Transverse colon (tissue), 3 donors: ENCODE measurements around the gene P2RX6.

ENCODE experiments used
- POLR2A ChIP-seq: fragments of 450-650 bp; IDR thresholded peaks from one replicate; pipeline ENCODE4 v1.6.1; 2016; ENCODE audit warnings: antibody characterized with exemption, mild to moderate bottlenecking, moderate library complexity
- TF ChIP-seq, protein P1 (sequence below), 5 experiments: fragments of 200-600 bp in 3 of 5; fragments of 450-650 bp in 2 of 5; sonication (generic) in 3 of 5; IDR thresholded peaks; 1 replicate in 2 of 5; 2 replicates in 3 of 5; pipeline ENCODE4 v1.5.1; 2016 to 2017; ENCODE audit warnings: antibody characterized with exemption in 5 of 5, inconsistent platforms in 3 of 5, mild to moderate bottlenecking in 2 of 5, moderate library complexity in 1 of 5

DNA sequence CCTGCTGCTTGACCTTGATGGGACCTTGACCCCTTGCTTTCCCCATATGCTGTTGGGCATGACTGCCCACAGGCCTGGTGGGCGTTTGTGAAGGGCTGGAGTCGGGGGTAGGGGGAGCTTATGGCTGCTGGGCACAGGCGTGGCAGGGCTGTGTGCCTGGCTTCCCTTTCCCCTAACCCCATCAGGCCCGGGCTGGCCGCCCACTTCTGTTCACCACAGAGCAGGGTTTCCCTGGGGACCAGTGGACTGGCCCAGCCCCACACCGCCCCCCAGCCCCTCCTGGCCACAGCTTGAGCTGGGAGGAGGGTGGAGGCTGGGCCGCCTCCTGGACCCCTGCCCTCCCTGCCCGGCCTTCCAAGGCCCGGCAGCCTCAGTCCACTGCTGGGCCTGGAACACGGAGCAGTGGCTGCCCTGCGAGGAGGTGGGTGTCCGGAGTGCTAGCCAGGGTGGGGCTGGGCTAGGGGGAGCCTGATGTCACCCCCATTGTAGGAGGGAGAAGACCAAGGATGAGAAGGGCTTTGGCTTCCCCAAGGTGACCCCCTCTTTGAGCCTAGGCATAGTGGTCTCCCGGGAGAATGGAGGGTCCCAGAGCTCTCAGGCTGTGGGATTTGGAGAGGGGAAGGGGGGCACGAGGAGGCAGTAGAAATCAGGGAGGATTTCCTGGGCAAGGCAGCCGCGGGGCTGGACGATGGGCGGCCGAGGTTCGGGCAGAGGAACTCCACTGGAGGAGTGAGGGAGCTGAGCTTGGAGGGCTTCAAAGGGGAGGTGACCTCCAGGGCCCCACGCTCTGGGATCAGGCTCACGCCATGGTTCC is 47.9 kb upstream of the P2RX6 start, which contains the start of gene AIFM3:
- TF ChIP-seq, protein P1, sequence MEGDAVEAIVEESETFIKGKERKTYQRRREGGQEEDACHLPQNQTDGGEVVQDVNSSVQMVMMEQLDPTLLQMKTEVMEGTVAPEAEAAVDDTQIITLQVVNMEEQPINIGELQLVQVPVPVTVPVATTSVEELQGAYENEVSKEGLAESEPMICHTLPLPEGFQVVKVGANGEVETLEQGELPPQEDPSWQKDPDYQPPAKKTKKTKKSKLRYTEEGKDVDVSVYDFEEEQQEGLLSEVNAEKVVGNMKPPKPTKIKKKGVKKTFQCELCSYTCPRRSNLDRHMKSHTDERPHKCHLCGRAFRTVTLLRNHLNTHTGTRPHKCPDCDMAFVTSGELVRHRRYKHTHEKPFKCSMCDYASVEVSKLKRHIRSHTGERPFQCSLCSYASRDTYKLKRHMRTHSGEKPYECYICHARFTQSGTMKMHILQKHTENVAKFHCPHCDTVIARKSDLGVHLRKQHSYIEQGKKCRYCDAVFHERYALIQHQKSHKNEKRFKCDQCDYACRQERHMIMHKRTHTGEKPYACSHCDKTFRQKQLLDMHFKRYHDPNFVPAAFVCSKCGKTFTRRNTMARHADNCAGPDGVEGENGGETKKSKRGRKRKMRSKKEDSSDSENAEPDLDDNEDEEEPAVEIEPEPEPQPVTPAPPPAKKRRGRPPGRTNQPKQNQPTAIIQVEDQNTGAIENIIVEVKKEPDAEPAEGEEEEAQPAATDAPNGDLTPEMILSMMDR (IDR thresholded peaks at IDR 0.05), result no peak
- no peak for TF ChIP-seq POLR2A
